GM12875 (cell line): ENCODE data around the gene LPCAT1.
"Not testable (repeated sequence)": the region's sequence is repeated elsewhere in the genome, so short reads cannot be mapped to it uniquely, and the experiment has no call there.

Source experiments
- H3K4me3 ChIP-seq: one replicate; pipeline ENCODE4 v1.5.1; 2011; ENCODE audit warnings: low read depth, low read length, control low read depth
- CTCF ChIP-seq: IDR thresholded peaks from 2 replicates; pipeline ENCODE4 v1.5.1; 2011; ENCODE audit warnings: low read depth, mild to moderate bottlenecking, control low read depth, inconsistent platforms, low read length, moderate library complexity, borderline replicate concordance; ENCODE audit not compliant: insufficient read depth

The LPCAT1 gene

GRCh38 chr5:1424716-1425115 is 99.0 kb downstream of the LPCAT1 start:
- no peak for TF ChIP-seq CTCF
- no peak overlapping the region for H3K4me3 ChIP-seq

- H3K4me3 ChIP-seq, result no peak overlapping the region
- no peak for TF ChIP-seq CTCF
These were observed 99.7 kb downstream of the LPCAT1 start for GRCh38 chr5:1423901-1424603.

- H3K4me3 ChIP-seq, result not testable (repeated sequence)
These were observed 101.2 kb downstream of the LPCAT1 start for GRCh38 chr5:1422522-1422921.

GRCh38 chr5:1421521-1422341 is 102.0 kb downstream of the LPCAT1 start:
- no peak overlapping the region for H3K4me3 ChIP-seq
- TF ChIP-seq CTCF, result no peak

- TF ChIP-seq CTCF, result no peak
- no peak overlapping the region for H3K4me3 ChIP-seq
These were observed 103.3 kb downstream of the LPCAT1 start for GRCh38 chr5:1420211-1421195.

- TF ChIP-seq CTCF, result no peak
- no peak overlapping the region for H3K4me3 ChIP-seq
These were observed 104.1 kb downstream of the LPCAT1 start for GRCh38 chr5:1419476-1420210.
